Measurements from ENCODE around the gene EEF1AKMT4. TPM values are rescaled to one million over a fixed set of nuclear protein-coding genes. Genes with fewer than 3 reads are reported as not detected.

EEF1AKMT4 gene
- total RNA-seq, 1 experiment from 2014 or later: 8.1 TPM

GRCh38 chr3:184306341-184306972 is 57.0 kb downstream of the EEF1AKMT4 start:
- no peak overlapping the region for H3K4me2 ChIP-seq (ENCODE audit: insufficient read depth, insufficient read length, low read length)
- H2BK15ac ChIP-seq (ENCODE audit: low read depth, low read length): no peak overlapping the region
- H4K91ac ChIP-seq (ENCODE audit: insufficient read length, low read depth, low read length): no peak overlapping the region
- H3K9me3 Mint-ChIP-seq: no peaks in the 10 kb centered on the region; a peak in 1 of 5 replicates
- H3K4ac ChIP-seq (ENCODE audit: low read depth, low read length): no peak overlapping the region
- no peaks in the 10 kb centered on the region for H3K9me3 ChIP-seq (ENCODE audit: control insufficient read depth, low read depth, low read length)
- H3K27ac Mint-ChIP-seq: no peak overlapping the region
- H2AFZ ChIP-seq (ENCODE audit: low read length): no peak overlapping the region
- H2BK120ac ChIP-seq (ENCODE audit: low read depth, low read length, poor library complexity, severe bottlenecking): no peak overlapping the region
- H3T11ph ChIP-seq (ENCODE audit: low read length): no peak overlapping the region
- no peaks in the 10 kb centered on the region for H3K79me1 ChIP-seq (ENCODE audit: insufficient read depth, low read depth, low read length, poor library complexity, severe bottlenecking)
- H3K56ac ChIP-seq (ENCODE audit: insufficient read length, low read depth, low read length): no peak overlapping the region
- no peak overlapping the region for H2BK12ac ChIP-seq (ENCODE audit: insufficient read length, low read depth, low read length)
- H3K23ac ChIP-seq (ENCODE audit: insufficient read length, low read depth, low read length): no peak overlapping the region
- no peak overlapping the region for H2BK5ac ChIP-seq (ENCODE audit: insufficient read length, low read length)
- no peaks in the 10 kb centered on the region for H3K4me1 ChIP-seq (ENCODE audit: insufficient read depth, low read length)
- H2AK5ac ChIP-seq (ENCODE audit: insufficient read length, low read length): no peak overlapping the region
- H3K4me1 Mint-ChIP-seq: no peaks in the 10 kb centered on the region
- no peaks in the 10 kb centered on the region for H3K27me3 Mint-ChIP-seq (ENCODE audit: low read depth)
- WGBS (ENCODE audit: extremely low coverage, insufficient read length, low lambda C conversion rate): no CpG with 5 or more reads among the region's 4 CpGs
- H3K79me2 ChIP-seq (ENCODE audit: insufficient read depth, low read length): no peaks in the 10 kb centered on the region
- TF ChIP-seq CTCF (conservative IDR thresholded peaks at IDR 0.05): no peak
- H3K27me3 ChIP-seq (ENCODE audit: insufficient read depth, low read length): no peaks in the 10 kb centered on the region
- no peak overlapping the region for H2BK20ac ChIP-seq (ENCODE audit: low read depth, low read length, poor library complexity, severe bottlenecking)
- no peak for DNase-seq
- H3K18ac ChIP-seq (ENCODE audit: insufficient read length, low read depth, low read length): no peak overlapping the region
- H4K8ac ChIP-seq (replicated peaks; ENCODE audit: insufficient read length, low read depth, low read length): no peak overlapping the region
- no peak overlapping the region for H3K9ac ChIP-seq (ENCODE audit: extremely low read depth, insufficient read length, low read length)
- H4K5ac ChIP-seq (ENCODE audit: insufficient read length, low read depth, low read length): no peak overlapping the region
- no peaks in the 10 kb centered on the region for H3K23me2 ChIP-seq (ENCODE audit: insufficient read length, low read depth, low read length, poor library complexity, severe bottlenecking)
- no peak overlapping the region for H3K27ac ChIP-seq (ENCODE audit: insufficient read length, low read depth, low read length)
- no peak overlapping the region for H3K14ac ChIP-seq (ENCODE audit: insufficient read depth, low read length)
- H3K36me3 Mint-ChIP-seq (ENCODE audit: insufficient read depth in 1 of 3, low read depth in 3 of 3): peaks cover 72 to 87% (median 78%) of the 10 kb centered on the region in 3 experiments
- no peak overlapping the region for H3K4me3 Mint-ChIP-seq
- H4K20me1 ChIP-seq (ENCODE audit: control insufficient read depth, insufficient read depth, insufficient read length): peaks cover 2% of the 10 kb centered on the region
